ENCODE data around the gene ZNF407. TPM values are rescaled to one million over a fixed set of nuclear protein-coding genes. Genes with fewer than 3 reads are reported as not detected.
A peak's percentile ranks its signal among the peaks of the same experiment; 100 is the strongest.

The ZNF407 gene
- total and polyA plus RNA-seq, 4 donors, result 2.8 to 34.9 (median 9.5) TPM

DNA sequence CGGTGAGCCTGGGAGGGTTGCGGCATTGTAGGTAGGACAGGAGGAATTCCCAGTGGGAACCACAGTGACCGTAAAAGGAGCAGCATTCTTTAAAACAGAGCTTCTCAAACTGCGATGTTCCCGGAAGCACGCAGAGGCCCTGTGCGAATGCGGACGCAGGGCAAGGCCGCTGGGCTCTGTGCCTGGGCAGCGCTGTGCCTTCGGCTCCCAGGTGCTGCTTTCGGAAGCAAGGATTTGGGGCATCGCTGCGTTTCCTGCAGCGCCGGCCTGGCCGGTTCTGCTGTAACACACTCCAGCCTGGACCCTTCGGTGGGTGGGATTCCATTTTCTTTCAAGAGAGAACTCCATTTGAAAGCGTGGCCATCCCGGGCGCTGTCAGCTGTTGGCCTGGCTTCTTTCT lies 492.7 kb downstream of the ZNF407 start:
- no peaks in the 10 kb centered on the region for H3K4me1 ChIP-seq (ENCODE audit: control insufficient read depth in 5 of 5, insufficient read depth in 5 of 5, low read length in 5 of 5)

DNA sequence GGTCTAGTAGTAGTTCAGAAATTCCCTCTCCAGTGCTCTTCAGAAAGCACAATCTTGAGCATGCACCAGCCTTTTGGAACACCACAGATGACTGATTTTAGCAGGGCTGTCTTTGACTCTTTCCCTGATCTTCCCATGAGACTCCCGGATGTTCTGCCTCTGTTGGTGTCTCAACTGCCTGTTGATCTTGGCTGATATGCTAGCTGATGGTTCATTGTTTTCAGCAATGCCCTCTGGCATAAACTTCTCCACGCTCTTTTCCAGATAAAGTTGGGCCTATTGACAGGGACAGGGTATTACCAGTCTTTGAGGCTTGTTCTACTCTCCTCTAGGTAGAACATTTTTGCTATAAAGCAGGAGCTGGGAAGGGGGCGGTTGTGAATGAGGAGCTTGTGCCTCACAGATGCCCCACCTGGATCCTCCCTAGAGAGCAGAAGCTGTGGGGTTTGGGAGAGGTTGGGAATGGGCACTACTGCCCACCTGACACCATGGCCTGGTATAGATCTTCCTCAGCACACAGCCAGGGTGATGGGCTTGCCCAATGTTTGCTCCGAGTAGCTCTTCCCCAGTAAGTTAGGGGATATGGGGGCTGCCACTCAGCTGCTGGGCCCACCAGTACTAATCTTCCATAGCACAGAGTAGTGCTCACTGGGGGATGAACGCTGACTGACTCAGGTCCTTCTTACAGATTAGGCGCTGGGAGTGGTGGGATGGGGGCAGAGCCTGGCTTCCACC lies 500.0 kb downstream of the ZNF407 start:
- WGBS, 2 donors, result 95 to 96% methylated on average over 6 of the region's 6 CpGs
- Histone ChIP-seq H3K36me3 (ENCODE audit: control insufficient read depth in 4 of 4, insufficient read depth in 4 of 4, low read length in 4 of 4) (no peaks in the 10 kb centered on the region), H3K9ac (ENCODE audit: insufficient read depth in 1 of 2, low read length in 2 of 2) (no peak overlapping the region), H3K27me3 (ENCODE audit: control insufficient read depth in 3 of 3, insufficient read depth in 3 of 3, low read length in 2 of 3) (no peaks in the 10 kb centered on the region), H3K27ac (ENCODE audit: low read depth in 1 of 2, low read length in 1 of 2) (no peak overlapping the region), H3K9me3 (ENCODE audit: control insufficient read depth in 4 of 4, insufficient read depth in 3 of 4, low read length in 3 of 4) (peaks cover 0 to 9% (median 0%) of the 10 kb centered on the region in 4 donors), H3K4me1 (ENCODE audit: control insufficient read depth in 5 of 5, insufficient read depth in 5 of 5, low read length in 5 of 5) (peaks cover 0 to 2% (median 0%) of the 10 kb centered on the region in 5 donors), H3K4me3 (no peak overlapping the region)
- ATAC-seq (ENCODE audit: insufficient read depth, low FRiP score) (no peak), DNase-seq (peak in 1 of 3 donors; percentile 2)
- TF ChIP-seq, protein P1, sequence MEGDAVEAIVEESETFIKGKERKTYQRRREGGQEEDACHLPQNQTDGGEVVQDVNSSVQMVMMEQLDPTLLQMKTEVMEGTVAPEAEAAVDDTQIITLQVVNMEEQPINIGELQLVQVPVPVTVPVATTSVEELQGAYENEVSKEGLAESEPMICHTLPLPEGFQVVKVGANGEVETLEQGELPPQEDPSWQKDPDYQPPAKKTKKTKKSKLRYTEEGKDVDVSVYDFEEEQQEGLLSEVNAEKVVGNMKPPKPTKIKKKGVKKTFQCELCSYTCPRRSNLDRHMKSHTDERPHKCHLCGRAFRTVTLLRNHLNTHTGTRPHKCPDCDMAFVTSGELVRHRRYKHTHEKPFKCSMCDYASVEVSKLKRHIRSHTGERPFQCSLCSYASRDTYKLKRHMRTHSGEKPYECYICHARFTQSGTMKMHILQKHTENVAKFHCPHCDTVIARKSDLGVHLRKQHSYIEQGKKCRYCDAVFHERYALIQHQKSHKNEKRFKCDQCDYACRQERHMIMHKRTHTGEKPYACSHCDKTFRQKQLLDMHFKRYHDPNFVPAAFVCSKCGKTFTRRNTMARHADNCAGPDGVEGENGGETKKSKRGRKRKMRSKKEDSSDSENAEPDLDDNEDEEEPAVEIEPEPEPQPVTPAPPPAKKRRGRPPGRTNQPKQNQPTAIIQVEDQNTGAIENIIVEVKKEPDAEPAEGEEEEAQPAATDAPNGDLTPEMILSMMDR (IDR thresholded peaks at IDR 0.05; ENCODE audit: control extremely low read depth, extremely low read depth), result no peak

More for the DNA sequence above, 492.7 kb downstream of the ZNF407 start:
- H3K9ac ChIP-seq (ENCODE audit: insufficient read depth in 1 of 2, low read length in 2 of 2), result no peak overlapping the region
- H3K27ac ChIP-seq (ENCODE audit: low read depth in 1 of 2, low read length in 1 of 2), result no peak overlapping the region
- TF ChIP-seq, protein P1 (IDR thresholded peaks at IDR 0.05; ENCODE audit: control extremely low read depth, extremely low read depth), result no peak
- no peaks in the 10 kb centered on the region for H3K27me3 ChIP-seq (ENCODE audit: control insufficient read depth in 3 of 3, insufficient read depth in 3 of 3, low read length in 2 of 3)
- ATAC-seq (ENCODE audit: insufficient read depth, low FRiP score) (no peak), DNase-seq (no peak)
- peaks cover 0 to 4% (median 0%) of the 10 kb centered on the region in 4 donors for H3K9me3 ChIP-seq (ENCODE audit: control insufficient read depth in 4 of 4, insufficient read depth in 3 of 4, low read length in 3 of 4)
- H3K36me3 ChIP-seq (ENCODE audit: control insufficient read depth in 4 of 4, insufficient read depth in 4 of 4, low read length in 4 of 4), result no peaks in the 10 kb centered on the region
- no peak overlapping the region for H3K4me3 ChIP-seq
- WGBS, 2 donors, result 93 to 98% methylated on average over 22 of the region's 22 CpGs

DNA sequence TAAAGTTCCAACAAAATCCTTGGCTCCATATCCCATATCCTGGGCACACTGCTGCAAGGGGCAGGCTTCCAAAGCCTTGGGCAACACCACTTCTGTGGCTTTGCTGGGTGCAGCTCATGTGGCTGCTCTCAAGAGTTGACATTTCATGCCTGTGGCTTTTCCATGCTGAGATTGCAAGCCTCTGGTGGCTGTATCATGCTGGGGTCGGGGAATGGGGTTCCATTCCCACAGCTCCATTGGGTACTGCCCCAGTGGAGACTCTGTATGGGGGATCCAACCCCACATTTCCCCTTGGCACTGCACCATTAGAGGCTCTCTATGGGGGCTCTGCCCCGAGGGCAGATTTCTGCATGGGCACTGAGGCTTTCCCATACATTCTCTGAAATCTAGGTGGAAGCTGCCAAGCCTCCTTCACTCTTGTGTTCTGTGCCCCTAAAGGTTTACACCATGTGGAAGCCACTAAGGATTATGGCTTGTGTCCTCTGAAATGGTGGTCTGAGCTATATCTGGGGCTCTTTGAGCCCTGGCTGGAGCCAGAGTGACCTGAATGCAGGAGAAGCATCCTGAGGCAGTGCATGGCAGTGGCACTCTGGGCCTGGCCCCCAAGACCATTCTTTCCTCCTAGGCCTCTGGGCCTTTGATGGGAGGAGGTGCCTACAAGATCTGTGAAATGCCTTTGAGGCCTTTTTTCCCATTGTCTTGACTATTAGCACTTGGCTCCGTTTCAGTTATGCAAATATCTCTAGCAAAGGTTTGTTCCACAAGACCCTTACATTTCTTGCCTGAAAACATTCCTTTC lies 503.4 kb downstream of the ZNF407 start:
- Histone ChIP-seq H3K4me3 (no peak overlapping the region), H3K27me3 (ENCODE audit: control insufficient read depth in 3 of 3, insufficient read depth in 3 of 3, low read length in 2 of 3) (no peaks in the 10 kb centered on the region), H3K9me3 (ENCODE audit: control insufficient read depth in 4 of 4, insufficient read depth in 3 of 4, low read length in 3 of 4) (peaks cover 0 to 9% (median 0%) of the 10 kb centered on the region in 4 donors), H3K36me3 (ENCODE audit: control insufficient read depth in 4 of 4, insufficient read depth in 4 of 4, low read length in 4 of 4) (no peaks in the 10 kb centered on the region), H3K4me1 (ENCODE audit: control insufficient read depth in 5 of 5, insufficient read depth in 5 of 5, low read length in 5 of 5) (peaks cover 0 to 4% (median 0%) of the 10 kb centered on the region in 5 donors), H3K9ac (ENCODE audit: insufficient read depth in 1 of 2, low read length in 2 of 2) (no peak overlapping the region), H3K27ac (ENCODE audit: low read depth in 1 of 2, low read length in 1 of 2) (no peak overlapping the region)
- DNase-seq (no peak), ATAC-seq (ENCODE audit: insufficient read depth, low FRiP score) (no peak)
- 86 to 97% methylated on average over 3 of the region's 3 CpGs for WGBS, 2 donors
- TF ChIP-seq, protein P1 (IDR thresholded peaks at IDR 0.05; ENCODE audit: control extremely low read depth, extremely low read depth), result no peak
